Adrenal gland (tissue), 5 donors: ENCODE results near the gene FOXO3.

Experiments used
- CTCF ChIP-seq, 6 experiments: fragments of 450-650 bp in 4 of 6; fragments of 200-600 bp in 2 of 6; sonication (generic) in 1 of 6; IDR thresholded peaks; 1 replicate in 5 of 6; 2 replicates in 1 of 6; pipeline versions ENCODE4 v1.5.1 to v1.8.0; 2016 to 2021; ENCODE audit warnings: antibody characterized with exemption in 6 of 6, mild to moderate bottlenecking in 2 of 6, moderate library complexity in 1 of 6
- POLR2A ChIP-seq, 2 donors: fragments of 450-650 bp; IDR thresholded peaks; one replicate each; pipeline ENCODE4 v1.6.1; 2017; ENCODE audit warnings: antibody characterized with exemption in 2 of 2, mild to moderate bottlenecking in 2 of 2, moderate library complexity in 1 of 2
- donor health status: DM: no; HTN: no; CAD: no.

- TF ChIP-seq CTCF (IDR thresholded peaks at IDR 0.05) (no peak), POLR2A (IDR thresholded peaks at IDR 0.05) (no peak)
Observed at GRCh38 chr6:108699290-108700041, 138.7 kb downstream of the FOXO3 start.
